ENCODE data around the gene PYY. TPM values are rescaled to one million over a fixed set of nuclear protein-coding genes. Genes with fewer than 3 reads are reported as not detected.
A peak's percentile ranks its signal among the peaks of the same experiment; 100 is the strongest.

The PYY gene
- total RNA-seq, 1 donor from 2014 or later = not detected

GRCh38 chr17:43988301-43988700, 34.6 kb upstream of the PYY start:
- no peak for TF ChIP-seq CTCF (IDR thresholded peaks at IDR 0.05; ENCODE audit: borderline replicate concordance)
- no peaks in the 10 kb centered on the region for H3K9me3 ChIP-seq (replicated peaks)
- no peak overlapping the region for H3K27ac ChIP-seq (replicated peaks)
- H3K36me3 ChIP-seq = no peaks in the 10 kb centered on the region
- H3K27me3 ChIP-seq (ENCODE audit: low read depth) = peaks cover 41% of the 10 kb centered on the region
- peaks cover 31% of the 10 kb centered on the region for H3K4me1 ChIP-seq
- no peak for DNase-seq
- no peak overlapping the region for H3K4me3 ChIP-seq
- intact Hi-C loops (cut with micrococcal nuclease) = no loop called here

- TF ChIP-seq CTCF (IDR thresholded peaks at IDR 0.05; ENCODE audit: borderline replicate concordance) = no peak
- Histone ChIP-seq H3K36me3 (no peaks in the 10 kb centered on the region), H3K27ac (replicated peaks) (peak overlapping the region; percentile 64), H3K4me1 (peaks cover 32% of the 10 kb centered on the region), H3K9me3 (replicated peaks) (no peaks in the 10 kb centered on the region), H3K27me3 (ENCODE audit: low read depth) (peaks cover 48% of the 10 kb centered on the region), H3K4me3 (no peak overlapping the region)
- intact Hi-C loops (cut with micrococcal nuclease) = no loop called here
- DNase-seq = no peak
Measured at GRCh38 chr17:43987131-43988021, 33.6 kb upstream of the PYY start.

- no peaks in the 10 kb centered on the region for H3K9me3 ChIP-seq (replicated peaks)
- peak overlapping the region; percentile 64 for H3K27ac ChIP-seq (replicated peaks)
- TF ChIP-seq CTCF (IDR thresholded peaks at IDR 0.05; ENCODE audit: borderline replicate concordance) = no peak
Measured at GRCh38 chr17:43986225-43986981, 32.7 kb upstream of the PYY start.

GRCh38 chr17:43984521-43984920, 30.8 kb upstream of the PYY start:
- no peak for DNase-seq
- Histone ChIP-seq H3K27me3 (ENCODE audit: low read depth) (peaks cover 54% of the 10 kb centered on the region), H3K9me3 (replicated peaks) (no peaks in the 10 kb centered on the region), H3K27ac (replicated peaks) (no peak overlapping the region), H3K36me3 (no peaks in the 10 kb centered on the region), H3K4me1 (peaks cover 32% of the 10 kb centered on the region), H3K4me3 (peak overlapping the region; percentile 68)
- no peak for TF ChIP-seq CTCF (IDR thresholded peaks at IDR 0.05; ENCODE audit: borderline replicate concordance)
- intact Hi-C loops (cut with micrococcal nuclease) = no loop called here

More at GRCh38 chr17:43986225-43986981, 32.7 kb upstream of the PYY start:
- Histone ChIP-seq H3K4me1 (peaks cover 32% of the 10 kb centered on the region), H3K27me3 (ENCODE audit: low read depth) (peaks cover 54% of the 10 kb centered on the region), H3K4me3 (no peak overlapping the region), H3K36me3 (no peaks in the 10 kb centered on the region)
- DNase-seq = no peak
- intact Hi-C loops (cut with micrococcal nuclease) = no loop called here

GRCh38 chr17:43983515-43984411, 30.0 kb upstream of the PYY start:
- Histone ChIP-seq H3K27me3 (ENCODE audit: low read depth) (peaks cover 55% of the 10 kb centered on the region), H3K4me1 (peaks cover 32% of the 10 kb centered on the region), H3K4me3 (peak overlapping the region; percentile 68), H3K27ac (replicated peaks) (no peak overlapping the region), H3K9me3 (replicated peaks) (no peaks in the 10 kb centered on the region), H3K36me3 (no peaks in the 10 kb centered on the region)
- peak; percentile 37 for TF ChIP-seq CTCF (IDR thresholded peaks at IDR 0.05; ENCODE audit: borderline replicate concordance)
- DNase-seq = no peak
- intact Hi-C loops (cut with micrococcal nuclease) = no loop called here

Data from left ventricle myocardium inferior (tissue), 1 donor.